OCI-LY1 (cell line): ENCODE data around the gene ZBTB16.

Experiments
- EZH2 ChIP-seq: fragments of 200-600 bp; sonication (generic), shearing (Covaris generic); IDR thresholded peaks from 2 replicates; pipeline ENCODE4 v1.8.0; 2017; ENCODE audit warnings: borderline replicate concordance, mixed run types, mild to moderate bottlenecking, antibody characterized with exemption, low read length, moderate library complexity, mixed read lengths
- TF ChIP-seq, protein P1 (sequence below): fragments of 200-600 bp; sonication (generic), shearing (Covaris generic); IDR thresholded peaks from 2 replicates; pipeline ENCODE4 v1.5.1; 2017; ENCODE audit warnings: mild to moderate bottlenecking, antibody characterized with exemption, low read length, moderate library complexity, mixed read lengths

DNA sequence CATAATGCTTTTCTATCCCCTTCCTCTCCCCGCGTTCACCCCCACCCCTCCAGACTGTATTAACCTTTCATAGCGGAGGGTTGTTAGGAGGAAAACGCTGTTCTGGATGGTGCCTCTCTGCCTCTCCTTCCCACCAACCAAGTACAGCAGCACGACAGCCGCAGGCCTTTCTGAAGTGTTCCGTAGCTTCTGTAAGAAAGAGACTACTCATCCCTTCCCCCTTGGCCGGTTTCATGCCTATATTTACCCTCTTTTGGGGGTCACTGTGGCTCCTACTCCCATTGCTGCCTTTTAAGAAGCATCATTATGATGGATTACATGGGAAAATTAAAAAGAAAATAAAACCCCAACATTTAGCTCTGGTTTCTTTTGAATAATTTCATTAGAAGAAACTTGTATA, 46.5 kb downstream of the ZBTB16 start:
- TF ChIP-seq, protein P1, sequence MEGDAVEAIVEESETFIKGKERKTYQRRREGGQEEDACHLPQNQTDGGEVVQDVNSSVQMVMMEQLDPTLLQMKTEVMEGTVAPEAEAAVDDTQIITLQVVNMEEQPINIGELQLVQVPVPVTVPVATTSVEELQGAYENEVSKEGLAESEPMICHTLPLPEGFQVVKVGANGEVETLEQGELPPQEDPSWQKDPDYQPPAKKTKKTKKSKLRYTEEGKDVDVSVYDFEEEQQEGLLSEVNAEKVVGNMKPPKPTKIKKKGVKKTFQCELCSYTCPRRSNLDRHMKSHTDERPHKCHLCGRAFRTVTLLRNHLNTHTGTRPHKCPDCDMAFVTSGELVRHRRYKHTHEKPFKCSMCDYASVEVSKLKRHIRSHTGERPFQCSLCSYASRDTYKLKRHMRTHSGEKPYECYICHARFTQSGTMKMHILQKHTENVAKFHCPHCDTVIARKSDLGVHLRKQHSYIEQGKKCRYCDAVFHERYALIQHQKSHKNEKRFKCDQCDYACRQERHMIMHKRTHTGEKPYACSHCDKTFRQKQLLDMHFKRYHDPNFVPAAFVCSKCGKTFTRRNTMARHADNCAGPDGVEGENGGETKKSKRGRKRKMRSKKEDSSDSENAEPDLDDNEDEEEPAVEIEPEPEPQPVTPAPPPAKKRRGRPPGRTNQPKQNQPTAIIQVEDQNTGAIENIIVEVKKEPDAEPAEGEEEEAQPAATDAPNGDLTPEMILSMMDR: no peak
- TF ChIP-seq EZH2: no peak
